HG02970 (cell line): ENCODE data around the gene WDR90.
"Not testable (repeated sequence)": the region's sequence is repeated elsewhere in the genome, so short reads cannot be mapped to it uniquely, and the experiment has no call there.

Source experiments
- ATAC-seq: cut with Tn5 transposase; IDR thresholded peaks from one replicate; pipeline ENCODE4 v1.9.1; 2021; ENCODE audit warnings: mild to moderate bottlenecking, moderate library complexity, moderate number of reproducible peaks; ENCODE audit not compliant: unreplicated experiment, low FRiP score

Gene WDR90

DNA sequence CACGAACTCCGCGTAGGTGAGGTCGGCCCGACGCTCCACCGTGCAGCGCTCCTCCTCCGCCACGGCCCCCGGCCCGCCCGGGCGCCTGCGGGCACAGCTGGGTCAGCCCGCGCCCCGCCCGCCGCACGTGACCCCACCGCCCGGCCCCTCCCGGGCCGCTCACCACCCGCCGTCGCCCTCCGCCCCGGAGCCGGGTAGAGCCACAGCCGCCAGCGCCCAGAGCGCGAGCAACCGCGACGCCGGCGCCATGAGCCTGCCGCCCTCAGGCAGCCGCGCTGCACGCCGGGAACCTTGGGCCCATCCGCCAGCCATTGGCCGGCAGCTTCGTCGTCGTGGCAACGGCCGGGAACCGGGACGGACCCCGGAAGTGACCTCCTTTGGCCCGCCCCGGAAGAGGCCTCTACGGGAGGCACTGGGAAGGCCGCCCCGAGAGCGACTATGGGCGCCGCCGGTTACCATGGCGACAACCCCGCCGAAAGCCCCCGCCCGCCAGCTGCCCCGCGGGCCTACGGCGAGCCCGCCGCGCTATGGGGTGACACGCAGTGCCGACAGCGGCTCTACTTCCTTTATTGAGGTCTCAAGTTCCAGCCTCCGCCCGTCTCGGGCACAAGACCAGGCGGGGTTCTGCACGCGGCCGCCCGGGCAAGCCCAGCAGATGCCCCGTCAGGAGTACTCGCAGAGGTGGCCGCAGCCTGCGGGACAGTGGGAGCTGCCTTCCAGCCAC lies 35.1 kb downstream of the WDR90 start, which contains the start of gene JMJD8:
Gene JMJD8, minus strand, starts transcription at position 264 of the 724 bp plus-strand sequence. Its CDS starts 15 bp downstream, at position 249.
- ATAC-seq, result peak; percentile 67

DNA sequence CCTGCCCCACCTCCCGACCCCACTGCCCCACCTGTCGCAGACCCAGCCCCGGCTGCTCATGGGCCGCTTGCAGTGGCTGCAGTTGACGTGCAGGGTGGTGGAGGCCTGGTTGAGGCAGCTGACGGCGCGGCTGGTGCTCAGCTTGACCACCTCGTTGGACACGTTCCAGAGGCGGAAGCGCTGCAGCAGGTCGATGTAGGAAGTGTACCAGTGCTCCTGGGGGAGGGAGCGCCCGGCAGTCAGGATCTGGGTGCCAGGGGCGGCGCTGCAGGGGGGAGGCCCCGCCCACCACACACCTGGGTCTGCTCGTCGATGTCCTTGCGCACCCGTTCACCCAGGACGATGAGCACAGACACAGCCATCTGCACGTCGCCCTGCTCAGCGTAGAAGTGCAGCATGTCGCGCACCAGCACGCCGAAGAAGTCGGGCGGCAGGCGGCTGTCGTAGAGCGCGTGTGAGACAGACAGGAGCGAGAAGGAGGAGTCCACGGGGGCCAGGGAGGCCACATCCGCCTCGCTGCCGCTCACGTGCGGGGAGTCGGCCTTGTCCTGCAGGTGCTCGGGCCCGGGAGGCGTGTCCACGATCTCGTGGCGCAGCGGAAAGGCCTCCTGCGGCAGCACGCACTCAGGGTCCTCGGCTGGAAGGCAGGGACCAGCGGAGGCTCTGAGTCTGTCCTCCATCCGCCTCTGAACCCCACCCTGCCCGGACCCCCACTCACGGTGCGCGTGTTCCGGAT lies 36.0 kb downstream of the WDR90 start:
- ATAC-seq, result no peak

DNA sequence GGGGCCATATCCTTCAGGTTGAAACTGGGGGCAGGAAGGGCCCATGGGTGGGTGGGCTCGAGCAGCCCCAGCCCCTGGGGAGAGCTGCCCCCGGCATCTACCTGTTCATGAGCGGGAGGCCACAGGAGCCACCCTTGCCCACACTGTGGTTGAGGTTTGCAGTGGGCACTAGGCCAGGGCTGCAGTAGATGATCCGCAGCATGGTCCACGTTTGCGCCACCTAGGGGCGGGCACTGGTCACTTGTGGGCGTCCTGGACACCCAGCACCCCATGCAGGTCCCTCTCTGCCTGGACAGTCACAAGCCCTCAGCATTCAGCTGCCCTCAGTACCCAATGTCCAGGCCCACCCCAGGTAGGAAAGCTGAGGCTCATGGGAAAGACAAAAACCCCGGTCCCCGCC lies 36.8 kb downstream of the WDR90 start:
- no peak for ATAC-seq

DNA sequence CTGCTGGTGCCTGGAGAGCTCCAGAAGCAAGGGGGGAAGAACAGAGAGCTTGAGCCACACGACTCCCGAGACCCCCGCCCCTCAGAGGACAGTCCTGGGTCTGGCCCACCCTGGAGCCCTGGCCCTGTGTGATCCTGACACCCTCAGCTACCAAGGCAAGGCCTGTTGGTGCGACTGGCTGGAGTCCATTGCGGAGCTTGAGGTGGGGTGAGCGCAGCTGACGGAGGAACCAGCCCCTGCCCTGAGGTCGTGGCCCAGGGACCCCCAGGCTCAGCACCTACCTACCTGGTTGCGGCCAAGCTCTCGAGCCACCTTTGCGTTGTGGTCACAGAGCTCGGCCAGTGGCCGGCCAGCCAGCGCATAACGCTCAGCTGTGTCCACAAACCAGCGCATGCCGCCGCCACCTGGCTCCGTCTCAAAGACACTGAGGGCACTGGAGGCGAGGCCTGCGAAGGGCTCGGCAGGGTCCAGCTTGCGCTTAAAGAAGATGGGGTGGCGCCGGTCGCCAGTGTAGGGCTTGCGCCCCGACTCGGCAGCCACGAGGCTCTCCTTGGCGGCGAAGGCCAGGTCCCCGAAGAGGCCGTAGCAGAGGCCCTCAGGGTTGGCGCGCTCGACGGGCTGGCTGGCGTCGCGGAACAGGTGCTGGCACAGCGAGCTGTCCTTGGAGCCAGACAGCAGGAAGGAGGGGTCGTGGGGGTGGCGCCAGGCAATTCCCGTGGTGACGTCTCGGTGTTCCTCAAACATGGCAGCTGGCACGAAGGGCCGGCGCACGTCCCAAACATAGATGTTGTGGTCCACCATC lies 37.5 kb downstream of the WDR90 start:
- no peak for ATAC-seq

DNA sequence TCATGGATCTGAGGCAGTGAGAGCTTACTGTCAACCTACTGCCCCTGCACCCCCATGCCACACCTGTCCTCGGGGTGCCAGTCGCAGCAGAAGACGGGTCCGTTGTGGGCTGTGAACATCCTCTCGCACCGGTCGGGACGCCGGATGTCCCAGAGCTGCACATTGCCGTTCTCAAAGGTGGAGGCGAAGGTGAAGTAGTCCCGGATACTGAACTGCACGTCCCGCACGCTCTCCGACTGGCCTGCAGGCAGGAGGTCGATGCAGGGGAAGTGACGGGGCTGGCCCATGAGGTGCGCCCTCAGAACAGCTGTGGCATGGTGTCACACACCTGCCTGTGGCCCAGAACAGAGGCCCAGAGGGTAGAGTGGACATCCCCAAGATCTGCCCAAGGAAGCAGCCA lies 38.3 kb downstream of the WDR90 start:
- no peak for ATAC-seq

DNA sequence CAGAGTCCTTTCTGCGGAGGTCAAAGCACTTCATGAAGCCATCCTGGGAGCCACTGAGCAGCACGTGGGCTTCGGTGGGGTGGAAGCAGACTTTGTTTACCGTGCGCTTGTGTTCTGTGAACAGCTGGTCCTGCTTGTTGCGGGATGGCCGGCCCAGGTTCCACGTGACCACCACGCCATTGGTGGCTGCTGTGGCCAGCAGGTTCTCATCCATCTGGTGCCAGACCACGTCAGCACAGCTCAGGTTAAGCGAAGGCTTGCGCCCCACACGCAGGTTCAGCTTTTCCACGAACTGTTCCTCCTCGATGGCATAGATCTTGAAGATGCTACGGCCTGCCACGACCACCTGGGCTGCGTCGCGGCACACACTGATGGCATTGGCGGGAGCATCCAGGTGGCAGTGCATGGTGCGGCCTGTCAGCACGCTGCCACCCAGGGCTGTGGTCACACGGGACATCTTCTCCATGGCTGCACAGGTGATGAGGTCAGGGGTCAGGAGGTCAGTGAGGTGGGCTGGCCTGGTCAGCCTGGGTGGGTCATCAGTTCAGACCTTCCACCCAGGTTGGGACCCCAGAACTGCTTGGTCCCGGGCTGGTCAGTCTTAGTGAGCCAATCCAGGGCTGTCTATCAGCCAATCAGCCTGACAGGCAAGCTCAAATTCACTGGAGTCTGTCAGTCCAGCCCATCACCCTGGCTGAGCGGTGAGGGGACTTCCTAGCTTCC lies 40.2 kb downstream of the WDR90 start:
- no peak for ATAC-seq

DNA sequence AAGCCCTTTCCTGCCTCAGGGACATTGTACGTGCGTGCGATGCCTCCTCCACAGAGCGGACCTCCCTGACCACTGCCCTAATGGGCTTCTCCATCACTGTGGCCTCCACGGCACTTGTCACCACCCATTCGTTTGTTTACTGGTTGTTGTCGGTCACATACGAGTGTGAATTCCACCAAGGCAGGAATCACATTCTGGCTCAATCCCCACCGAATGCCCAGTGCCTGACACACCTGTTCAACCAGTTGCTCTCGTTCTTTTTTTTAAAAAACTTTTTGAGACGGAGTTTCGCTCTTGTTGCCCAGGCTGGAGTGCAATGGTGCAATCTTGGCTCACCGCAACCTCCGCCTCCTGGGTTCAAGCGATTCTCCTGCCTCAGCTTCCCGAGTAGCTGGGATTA lies 42.1 kb downstream of the WDR90 start:
- not testable (repeated sequence) for ATAC-seq

DNA sequence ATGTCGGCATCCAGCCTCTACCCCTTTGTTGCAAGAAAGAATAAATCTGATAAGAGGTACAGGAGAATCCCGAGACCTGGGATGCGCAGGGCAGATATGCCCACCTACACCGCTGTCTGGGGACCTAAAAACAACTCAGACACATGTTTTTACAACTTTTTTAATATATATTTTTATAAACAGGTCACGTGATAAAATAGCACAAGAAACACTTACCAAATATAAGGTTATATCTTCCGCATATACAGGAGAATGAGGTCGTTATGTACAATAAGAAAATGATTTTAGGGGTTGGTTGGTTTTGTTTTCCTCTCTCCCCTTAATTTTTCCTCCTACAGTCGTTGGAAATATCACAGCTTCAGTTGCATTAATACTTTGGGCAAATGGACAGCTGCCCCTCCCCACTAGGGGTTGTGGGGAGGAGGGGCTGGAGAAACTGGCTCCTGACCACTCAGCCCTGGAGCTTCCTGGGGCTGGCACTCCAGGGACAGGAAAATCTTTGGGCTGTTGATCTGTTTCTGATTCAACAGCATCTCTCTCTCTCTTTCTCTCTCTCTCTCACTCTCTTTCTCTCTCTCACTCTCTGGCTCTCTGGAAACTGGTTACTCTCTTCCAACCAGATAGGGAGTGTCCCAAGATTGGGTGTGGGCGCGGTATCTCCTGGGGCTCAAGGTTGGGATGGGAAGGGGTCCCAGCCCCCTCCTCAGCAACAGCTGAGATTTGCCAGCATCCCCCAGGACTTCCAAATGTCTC lies 43.4 kb downstream of the WDR90 start:
- ATAC-seq, result no peak

DNA sequence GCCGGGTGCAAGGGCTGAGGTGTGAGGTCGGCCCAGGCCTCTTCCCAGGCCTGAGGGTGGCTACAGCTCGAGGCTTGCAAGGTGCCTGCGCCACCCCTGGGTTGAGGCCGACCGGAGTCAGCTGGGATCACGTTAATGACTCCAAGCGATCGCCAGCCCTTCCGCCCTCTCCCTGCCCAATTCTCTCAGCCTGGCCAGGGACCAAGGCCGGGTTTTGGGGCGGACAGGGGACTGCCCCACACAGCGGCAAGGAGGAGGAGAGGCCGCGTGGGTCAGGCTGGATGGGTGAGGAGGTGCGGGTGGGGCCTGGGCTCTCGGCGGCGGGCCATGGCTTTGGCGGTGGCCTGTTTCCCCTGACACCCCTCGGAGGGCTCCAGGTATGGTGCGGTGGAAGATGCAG lies 44.2 kb downstream of the WDR90 start:
- ATAC-seq, result no peak

DNA sequence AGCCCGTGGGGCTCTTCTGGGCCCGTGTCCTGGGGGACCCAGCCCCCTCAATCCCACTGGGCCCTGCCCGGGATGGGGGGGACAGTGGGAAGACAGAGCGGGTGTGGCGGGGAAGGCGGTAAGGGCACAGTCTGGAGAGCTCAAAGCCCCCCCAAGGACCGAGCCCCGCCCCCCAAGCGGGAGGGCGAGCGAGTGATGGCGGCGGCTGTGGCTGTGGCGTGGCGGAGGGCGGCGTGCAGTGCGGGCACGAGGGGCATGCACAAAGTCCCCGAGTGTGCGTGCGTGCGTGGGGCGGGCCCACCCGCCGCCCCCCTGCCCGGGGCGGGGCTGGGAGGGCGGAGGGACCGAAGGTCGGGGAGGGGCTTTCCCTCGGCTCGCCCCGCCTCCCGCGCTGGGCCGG lies 44.6 kb downstream of the WDR90 start:
- no peak for ATAC-seq

DNA sequence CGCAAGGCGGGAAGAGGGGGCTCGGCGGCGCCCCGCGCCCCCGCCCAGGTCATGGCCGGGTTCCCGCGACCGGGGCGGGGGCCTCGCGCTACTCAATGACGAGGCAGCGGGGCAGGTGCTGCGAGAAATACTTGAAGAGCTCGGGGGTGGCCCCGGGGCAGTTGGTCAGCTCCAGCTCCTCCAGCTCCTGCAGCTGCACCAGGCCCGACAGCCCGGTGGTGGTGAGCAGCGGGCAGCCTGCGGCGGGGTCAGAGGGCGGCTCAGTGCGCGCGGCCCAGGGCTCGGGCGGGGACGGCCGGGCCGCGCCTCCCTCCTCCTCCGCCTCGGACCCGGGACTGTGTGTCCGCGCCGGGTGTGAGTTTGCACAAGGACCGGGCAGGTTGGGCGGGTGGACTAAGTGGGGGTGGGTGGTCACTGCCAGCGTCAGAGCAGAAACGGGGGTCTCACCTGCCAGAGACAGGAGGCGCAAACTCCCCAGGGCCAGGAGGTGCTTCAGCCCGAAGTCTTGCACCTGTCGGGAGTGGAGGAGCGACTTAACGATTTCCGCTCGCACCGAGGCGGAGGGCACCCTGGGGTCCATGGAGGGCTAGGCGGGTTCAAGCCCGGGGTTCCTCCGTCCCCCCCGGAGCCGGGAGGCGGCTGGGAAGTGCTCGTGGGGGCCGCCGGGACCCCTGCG lies 45.2 kb downstream of the WDR90 start:
- no peak for ATAC-seq

DNA sequence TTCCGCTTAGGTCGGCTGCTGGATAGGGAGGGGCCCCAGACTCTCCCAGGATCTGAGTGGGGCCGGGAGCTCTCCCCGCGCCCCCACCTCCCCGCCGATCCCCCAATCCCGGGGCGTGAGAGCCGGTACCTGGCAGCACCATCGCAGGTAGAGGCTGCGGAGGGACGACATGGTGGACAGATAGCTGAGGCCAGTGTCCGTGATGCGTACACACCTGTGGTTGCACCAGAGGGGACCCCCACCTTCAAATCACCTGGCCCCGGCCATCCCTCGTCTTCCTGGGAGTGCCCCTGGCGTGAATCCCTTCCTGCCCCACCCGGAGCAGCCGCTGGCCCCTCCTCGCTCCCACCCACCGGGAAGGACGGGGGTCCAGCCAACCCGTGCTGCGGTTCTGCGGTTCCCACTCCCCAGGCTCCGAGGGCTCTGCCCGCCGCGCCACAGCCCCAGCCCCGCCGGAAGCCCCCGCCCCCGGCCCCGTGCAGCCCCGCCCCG lies 45.7 kb downstream of the WDR90 start:
- no peak for ATAC-seq

DNA sequence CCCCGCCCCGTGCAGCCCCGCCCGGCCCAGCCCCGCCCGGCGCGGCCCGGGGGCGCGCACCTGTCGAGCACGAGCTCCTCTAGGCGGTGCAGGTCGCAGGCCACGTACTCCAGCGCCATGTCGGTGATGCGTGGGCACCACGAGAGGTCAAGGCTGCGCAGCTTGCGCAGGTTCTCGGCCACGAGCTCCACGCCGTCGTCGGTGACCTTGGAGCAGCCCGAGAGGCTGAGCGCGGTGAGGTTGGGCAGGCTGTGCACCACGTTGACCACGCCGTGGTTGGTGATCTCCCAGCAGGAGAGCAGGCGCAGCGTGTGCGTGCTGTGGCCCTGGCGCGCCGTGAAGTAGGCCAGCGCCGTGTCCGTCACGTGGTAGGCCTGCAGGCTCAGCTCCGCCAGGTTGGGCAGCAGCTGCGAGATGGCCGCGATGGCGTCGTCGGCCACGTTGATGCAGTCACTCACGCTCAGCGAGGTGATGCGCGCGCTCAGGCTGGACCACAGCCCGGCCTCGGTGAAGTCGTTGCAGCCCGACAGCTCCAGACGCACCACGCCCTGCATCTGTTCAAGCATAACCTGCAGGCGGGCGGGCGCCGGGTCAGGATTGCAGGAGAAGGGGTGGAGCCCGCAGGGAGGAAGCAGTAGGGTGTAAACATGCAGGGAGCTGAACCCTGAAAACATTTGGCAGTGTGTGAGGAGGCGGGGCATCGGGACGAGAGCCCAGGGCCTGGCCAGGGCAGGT lies 46.4 kb downstream of the WDR90 start:
- no peak for ATAC-seq

DNA sequence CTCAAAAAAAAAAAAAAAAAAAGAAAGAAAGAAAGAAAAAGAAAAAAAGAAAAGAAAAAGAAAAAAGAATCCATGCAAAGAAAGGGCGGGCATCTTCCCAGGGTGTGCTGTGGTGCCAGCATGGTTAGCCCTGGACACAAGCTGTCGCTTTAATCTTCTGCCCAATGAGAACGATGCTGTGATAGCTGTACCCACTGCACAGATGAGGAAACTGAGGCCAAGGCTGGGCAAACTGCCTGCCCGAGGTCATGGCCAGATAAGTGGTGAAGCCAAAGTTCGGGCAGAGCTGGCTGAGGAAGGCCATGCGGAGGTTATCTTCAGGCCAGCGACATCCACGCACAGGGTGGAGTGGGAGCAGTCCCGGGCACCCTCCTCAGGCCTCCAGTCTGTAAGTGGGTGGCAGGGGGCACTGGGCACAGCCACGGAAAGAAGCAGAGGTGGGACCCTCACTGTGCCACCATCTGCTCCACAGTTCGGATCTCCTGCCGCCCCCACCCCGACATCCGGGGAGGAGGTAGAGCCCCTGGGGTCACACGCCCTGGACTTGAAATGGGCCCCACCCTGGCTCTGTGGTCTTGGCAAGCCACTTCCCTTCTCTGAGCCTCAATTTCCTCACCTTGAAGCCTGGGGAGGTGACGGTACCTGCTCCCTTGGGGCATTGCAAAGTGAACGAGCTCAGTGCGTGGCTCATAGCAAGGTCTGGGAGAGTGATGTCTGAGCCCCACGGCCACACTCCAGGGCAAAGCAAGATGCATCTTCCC lies 49.9 kb downstream of the WDR90 start:
- ATAC-seq, result no peak

DNA sequence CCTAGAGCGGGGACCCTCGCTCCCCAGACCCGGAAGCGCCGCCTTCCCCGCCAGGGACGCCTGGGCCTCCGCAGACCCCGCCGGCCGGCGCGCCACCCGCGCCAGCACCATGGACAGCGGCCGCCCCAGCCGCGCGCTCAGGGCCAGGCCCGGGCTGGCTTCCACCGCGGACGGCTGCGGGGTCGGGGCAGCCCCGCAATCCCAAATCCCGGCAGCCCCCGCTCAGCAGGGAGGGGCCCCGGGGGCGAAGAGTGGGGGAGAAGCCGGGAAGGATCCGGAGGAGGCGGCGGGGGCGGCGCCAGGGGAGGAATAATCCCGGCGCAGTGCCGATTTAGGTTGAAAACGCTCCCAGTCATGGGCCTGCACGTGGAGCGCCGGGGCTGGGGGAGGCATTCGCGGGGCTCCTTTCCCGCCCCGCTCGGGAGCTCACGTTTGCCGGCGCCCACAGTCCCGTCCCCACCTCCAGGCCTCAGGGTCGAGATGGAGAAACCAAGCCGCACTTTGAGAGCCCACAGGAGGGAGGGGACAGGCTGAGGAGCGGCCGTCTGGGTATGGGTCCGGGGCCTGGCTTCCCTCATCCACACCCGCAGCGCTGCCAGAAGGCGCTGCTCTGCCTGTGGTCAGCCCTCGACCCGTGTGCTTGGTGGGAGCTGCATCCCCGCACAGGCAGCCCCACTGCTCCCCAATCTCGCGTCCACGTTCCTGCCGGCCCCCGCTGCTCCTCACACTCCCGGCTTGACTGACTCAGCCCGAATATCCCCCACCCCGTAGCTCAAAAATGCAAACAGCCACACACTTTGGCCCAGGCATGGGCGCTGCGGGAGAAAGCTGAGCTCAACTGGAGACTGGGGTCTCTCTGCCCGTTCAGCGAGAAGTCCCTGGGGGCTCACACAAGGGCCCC lies 51.8 kb downstream of the WDR90 start:
- no peak for ATAC-seq

DNA sequence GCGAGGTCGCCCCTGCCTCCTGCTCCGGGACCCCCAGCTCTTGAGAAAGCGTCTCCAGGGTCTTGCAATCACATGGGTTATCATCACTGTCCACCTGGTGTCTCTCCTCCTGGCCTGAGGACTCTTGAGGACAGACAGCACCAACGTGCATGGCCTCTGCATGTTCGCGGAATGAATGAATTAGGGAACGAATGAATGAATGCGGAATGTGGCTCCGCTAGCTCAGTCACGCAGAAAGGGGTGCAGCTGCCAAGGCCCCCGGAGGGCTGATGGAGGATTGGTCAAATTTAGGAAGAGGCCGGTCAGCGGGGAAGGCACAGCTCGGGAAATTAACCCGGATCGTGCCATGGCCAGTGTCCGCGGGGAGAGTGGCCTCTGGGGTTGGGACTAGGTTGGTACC lies 53.2 kb downstream of the WDR90 start:
- ATAC-seq, result no peak

DNA sequence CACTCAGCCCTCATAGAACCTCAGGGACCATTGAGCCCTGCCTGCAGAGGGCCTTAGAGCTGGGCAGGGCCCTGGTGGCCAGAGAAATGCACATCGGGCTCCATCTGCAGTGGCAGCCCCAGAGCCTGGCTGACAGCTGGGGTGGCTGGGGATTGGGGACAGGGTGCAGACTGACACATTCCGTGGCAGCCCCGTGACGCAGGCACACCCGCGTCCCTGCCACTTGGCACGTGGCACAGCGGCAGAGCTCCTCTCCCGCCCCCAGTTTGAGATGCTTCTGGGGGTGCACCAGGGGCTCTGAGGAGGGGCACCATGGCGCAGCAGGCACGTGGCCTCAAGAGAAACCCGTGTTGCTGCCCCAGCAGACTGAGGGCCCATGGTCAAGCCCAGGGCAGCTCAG lies 54.2 kb downstream of the WDR90 start:
- ATAC-seq, result no peak
